Measurements from ENCODE around the gene DAND5. TPM values are rescaled to one million over a fixed set of nuclear protein-coding genes. Genes with fewer than 3 reads are reported as not detected.

Gene DAND5
- total and polyA plus RNA-seq, 9 of the 15 experiments (the other 6 are each of a cell fraction or from before 2014, with no cell fraction given): 0.22 to 0.83 (median 0.60) TPM

GRCh38 chr19:12943437-12944044 lies 25.8 kb upstream of the DAND5 start (continued):
- TF ChIP-seq NR4A1 (CRISPR knock-in tag; IDR thresholded peaks at IDR 0.05) (no peak), NR4A1 (tag; IDR thresholded peaks at IDR 0.05) (no peak), TRIM28 (IDR thresholded peaks at IDR 0.05) (no peak), ZC3H8 (IDR thresholded peaks at IDR 0.05) (no peak), SAFB2 (IDR thresholded peaks at IDR 0.05; ENCODE audit: borderline replicate concordance, low read depth, low read length, severe bottlenecking) (no peak), POLR2G (IDR thresholded peaks at IDR 0.05; ENCODE audit: low read depth, low read length) (peak; percentile 28; the same call in 1 of the 2 replicates), CBX1 (IDR thresholded peaks at IDR 0.05; ENCODE audit: low read depth) (no peak), NR0B1 (IDR thresholded peaks at IDR 0.05; ENCODE audit: partially characterized antibody) (no peak), CREM (IDR thresholded peaks at IDR 0.05; ENCODE audit: low read depth) (no peak), ESRRA (IDR thresholded peaks at IDR 0.05; ENCODE audit: borderline replicate concordance, low read depth) (no peak), MNT (conservative IDR thresholded peaks at IDR 0.05) (no peak), RBM25 (IDR thresholded peaks at IDR 0.05; ENCODE audit: low read depth, low read length, severe bottlenecking) (no peak), HBP1 (CRISPR knock-in tag; IDR thresholded peaks at IDR 0.05) (no peak), ERF (CRISPR knock-in tag; IDR thresholded peaks at IDR 0.05) (no peak), ZNF444 (CRISPR knock-in tag; IDR thresholded peaks at IDR 0.05) (no peak), ZNF76 (CRISPR knock-in tag; IDR thresholded peaks at IDR 0.05; ENCODE audit: borderline replicate concordance) (no peak), CSDE1 (IDR thresholded peaks at IDR 0.05) (no peak), MXD1 (CRISPR knock-in tag; IDR thresholded peaks at IDR 0.05; ENCODE audit: borderline replicate concordance, poor library complexity, severe bottlenecking) (no peak), TOE1 (IDR thresholded peaks at IDR 0.05; ENCODE audit: borderline replicate concordance) (no peak), TOE1 (CRISPR knock-in tag; IDR thresholded peaks at IDR 0.05; ENCODE audit: borderline replicate concordance, low read depth) (no peak), ELF2 (CRISPR knock-in tag; IDR thresholded peaks at IDR 0.05) (no peak), FOXP4 (CRISPR knock-in tag; IDR thresholded peaks at IDR 0.05; ENCODE audit: borderline replicate concordance) (peak; percentile 56; the same call in 1 of the 2 replicates)

Measured in K562 (cell line).